Head of caudate nucleus (tissue), 42 donors: ENCODE results near the gene SNAPC3.

Source experiments
- DNase-seq, 42 donors: peaks; one replicate each; pipeline versions ENCODE4 v3.0.0 to v3.0.0-alpha.2; 2020 to 2021; ENCODE audit warnings: mixed read lengths in 7 of 42
- intact Hi-C: fragments of 100-400 bp; cut with DNase I; formaldehyde crosslinking; loops from one replicate; pipeline ENCODE4 v1.15.0; 2022

Gene SNAPC3

DNA sequence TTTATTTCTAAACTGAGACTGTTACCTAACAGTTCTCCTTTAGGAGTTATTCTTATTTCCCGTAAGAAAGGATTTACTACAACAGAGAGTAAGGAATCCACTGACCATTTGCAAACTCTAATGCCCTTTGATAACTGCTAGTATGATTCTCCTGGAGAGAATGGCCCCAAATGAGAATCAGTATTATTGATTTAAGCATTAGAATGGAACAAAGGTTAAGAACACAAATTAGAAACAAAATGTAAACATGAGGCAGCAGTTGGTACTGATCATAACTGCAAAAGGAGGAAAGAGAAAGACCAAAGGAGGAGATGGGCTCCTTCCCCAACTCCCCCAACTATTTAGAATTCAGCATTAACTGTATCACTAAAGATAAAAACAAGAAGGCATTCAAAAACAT is 57.4 kb downstream of the SNAPC3 start:
- intact Hi-C loops: no loop called here
- DNase-seq: no peak

DNA sequence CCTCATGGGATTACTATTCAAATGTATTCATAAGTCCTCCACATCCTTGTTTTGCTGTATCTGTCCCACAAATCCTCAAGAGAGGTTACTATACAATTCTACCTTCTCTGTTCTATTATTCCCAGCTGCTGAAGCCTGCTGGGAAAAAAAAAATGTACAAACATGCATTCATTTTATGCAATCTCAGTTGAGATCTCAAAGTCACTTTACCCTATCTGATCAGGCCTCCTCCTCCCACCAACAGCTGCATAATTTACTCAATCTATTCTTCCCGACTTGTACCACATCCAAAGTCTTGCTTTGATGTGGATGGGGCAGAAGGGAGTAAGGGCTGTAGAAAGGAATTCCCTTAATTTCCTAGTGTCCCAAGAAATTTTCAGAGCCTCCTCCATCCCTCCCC is 59.5 kb downstream of the SNAPC3 start:
- intact Hi-C loops: no loop called here
- no peak for DNase-seq

- intact Hi-C loops: no loop called here
- no peak for DNase-seq
Measured at GRCh38 chr9:15484802-15485201, 62.1 kb downstream of the SNAPC3 start.

DNA sequence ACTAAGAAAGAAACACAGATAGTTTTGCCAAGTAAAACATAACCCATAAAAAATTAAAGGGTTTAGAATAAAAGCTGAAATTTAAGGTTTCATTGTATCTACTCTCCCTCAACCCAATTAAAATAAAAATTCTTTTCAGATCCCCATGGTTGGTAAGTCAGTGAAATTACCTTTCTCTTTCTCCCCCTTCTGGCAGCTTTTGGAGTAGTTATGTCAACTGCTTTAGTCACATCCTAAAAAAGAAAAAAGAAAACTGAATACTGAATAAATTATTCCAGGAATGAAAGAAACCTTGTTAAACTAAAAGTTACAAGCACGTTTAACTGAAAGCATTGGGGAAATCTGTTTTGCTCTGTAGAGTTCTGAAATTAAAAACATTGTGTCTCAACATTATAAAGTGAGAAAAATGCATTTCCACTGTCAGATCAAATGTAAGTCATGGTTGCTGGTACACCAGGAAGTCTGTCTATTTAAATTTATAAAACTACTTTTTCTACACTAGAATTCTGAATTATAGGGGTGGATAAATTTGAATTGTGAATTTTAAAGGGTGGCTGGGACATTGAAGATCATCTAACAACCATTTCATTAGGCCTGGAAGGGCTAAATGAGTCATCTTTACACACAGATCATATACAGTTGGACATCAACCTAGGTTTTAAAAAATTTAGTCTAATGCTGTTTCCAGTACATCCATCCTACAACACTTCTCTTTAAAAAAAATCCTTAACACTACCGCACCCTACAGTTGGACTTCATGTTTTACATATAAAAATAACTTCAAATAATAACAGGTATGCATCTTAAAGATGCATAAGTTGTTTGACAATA is 63.4 kb downstream of the SNAPC3 start:
- DNase-seq: no peak
- intact Hi-C loops: no loop called here

GRCh38 chr9:15491950-15492349 is 69.3 kb downstream of the SNAPC3 start:
- intact Hi-C loops: no loop called here
- DNase-seq: no peak

DNA sequence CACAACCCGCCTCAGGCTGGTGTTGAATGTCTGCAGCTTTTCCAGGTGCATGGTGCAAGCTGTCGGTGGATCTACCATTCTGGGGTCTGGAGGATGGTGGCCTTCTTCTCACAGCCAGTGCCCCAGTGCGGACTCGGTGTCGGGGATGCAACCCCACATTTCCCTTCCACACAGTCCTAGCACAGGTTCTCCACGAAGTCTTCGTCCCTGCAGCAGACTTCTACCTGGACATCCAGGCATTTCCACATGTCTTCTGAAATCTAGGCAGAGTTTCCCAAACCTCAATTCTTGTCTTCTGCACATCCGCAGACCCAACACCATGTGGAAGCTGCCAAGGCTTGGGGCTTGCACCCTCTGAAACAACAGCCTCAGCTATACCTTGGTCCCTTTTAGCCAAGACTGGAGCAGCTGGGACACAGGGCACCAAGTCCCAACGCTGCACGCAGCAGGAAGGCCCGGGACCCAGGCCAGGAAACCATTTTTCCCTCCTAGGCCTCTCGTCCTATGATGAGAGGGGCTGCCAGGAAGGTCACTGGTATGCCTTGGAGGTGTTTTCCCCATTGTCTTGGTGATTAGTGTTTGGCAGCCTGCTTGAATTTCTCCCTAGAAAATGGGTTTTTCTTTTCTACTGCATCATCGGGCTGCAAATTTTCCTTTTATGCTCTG is 69.9 kb downstream of the SNAPC3 start:
- no peak for DNase-seq
- intact Hi-C loops: no loop called here

DNA sequence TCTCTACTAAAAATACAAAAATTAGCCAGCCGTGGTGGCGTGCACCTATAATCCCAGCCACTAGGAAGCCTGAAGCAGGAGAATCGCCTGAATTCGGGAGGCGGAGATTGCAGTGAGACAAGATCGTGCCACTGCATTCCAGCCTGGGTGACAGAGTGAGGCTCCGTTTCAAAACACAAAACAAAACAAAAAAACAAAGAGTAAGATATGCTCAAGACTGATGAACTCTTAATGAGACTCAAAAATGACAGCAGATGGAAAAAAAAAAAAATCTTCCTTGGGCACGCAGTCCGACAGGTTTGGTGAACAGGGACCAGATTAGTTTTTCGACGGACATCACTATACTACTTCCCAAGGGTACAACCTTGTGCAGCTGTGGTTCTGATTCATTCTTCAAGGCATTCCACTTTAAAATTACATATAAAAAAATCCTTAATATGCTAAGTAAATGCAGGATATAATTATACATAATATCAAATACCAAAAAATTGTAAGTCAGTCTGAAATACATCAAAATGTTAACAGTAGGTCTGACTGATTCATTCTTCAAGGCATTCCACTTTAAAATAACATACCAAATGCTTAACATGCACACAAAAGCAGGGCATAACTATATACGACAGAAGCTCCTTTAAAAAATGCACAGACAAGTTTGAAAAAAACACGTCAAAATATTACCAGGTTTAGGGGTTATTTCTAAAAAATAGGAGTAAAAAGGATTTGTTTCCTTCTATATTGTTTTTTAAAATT is 75.7 kb downstream of the SNAPC3 start:
- DNase-seq: no peak
- intact Hi-C loops: no loop called here

- DNase-seq: no peak
- intact Hi-C loops: no loop called here
Measured at GRCh38 chr9:15499139-15499538, 76.5 kb downstream of the SNAPC3 start.

GRCh38 chr9:15501179-15501578 is 78.5 kb downstream of the SNAPC3 start:
- no peak for DNase-seq
- intact Hi-C loops: no loop called here

GRCh38 chr9:15501803-15502202 is 79.1 kb downstream of the SNAPC3 start:
- no peak for DNase-seq
- intact Hi-C loops: no loop called here

DNA sequence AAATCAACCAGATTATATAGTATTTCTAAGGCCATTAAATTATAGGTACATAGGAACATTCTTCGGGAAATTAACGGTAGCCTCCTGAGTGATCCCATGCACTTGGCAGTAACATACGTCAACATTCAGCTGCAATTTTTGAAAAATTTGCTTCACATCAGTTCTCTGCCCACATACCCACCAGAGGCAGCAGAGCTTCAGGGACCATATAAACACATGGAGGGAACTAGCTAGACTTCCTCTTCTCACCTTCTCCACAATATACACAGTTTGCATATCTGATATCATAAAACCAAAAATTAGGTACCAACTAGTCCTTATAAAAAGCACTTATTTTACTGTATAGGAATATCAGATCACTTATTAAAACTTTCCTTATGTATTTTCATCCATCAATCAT is 83.2 kb downstream of the SNAPC3 start:
- intact Hi-C loops: loop anchor here (5.0 kb wide), 1 partner anchor 84 kb away; the partner anchor contains the start of gene SNAPC3
- DNase-seq: no peak

DNA sequence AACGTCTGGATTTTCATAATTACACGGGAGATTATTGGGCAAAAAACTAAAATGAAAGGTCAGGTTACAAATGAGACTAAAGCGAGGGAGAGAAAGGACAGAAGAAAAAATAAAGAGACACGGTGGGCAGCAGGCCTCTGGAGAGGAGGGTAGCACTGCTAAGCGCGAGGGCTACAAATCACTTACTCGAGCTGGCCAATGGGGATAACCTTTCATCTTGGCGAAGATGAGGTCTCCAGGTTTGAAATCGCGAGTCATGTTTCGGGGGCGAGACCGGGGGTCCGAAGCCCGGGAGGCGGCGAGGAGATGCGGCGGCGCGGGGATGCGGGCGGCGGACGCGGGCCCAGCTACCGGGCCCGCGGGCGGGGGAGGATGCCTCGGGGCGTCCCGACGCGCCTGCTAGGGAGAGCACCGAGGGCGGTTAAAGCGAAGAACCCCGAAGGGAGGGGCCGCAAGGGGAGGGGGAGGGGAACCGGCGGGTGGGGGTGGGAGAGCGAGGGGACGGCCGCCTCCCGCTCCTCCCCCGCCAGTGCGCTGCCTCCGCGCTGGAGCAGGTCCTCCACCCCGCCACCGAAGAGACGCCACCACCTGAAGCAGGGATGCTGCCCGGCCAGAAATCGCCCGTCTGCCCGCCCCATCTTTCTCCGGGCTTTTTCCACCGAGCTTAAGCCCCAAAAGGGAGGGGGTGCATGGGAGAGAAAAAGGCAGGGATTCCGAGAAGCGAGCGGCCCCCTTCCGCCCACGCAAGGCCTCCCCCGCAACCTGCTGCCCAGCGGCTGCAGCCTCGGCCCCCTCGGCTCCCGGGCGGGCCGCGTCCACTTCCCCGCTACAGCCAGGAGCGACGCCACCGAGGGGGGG is 87.5 kb downstream of the SNAPC3 start:
- DNase-seq: peak in 38 of 42 donors; percentile 33 to 79 (median 56)
- intact Hi-C loops: loop anchor here (2.0 to 5.0 kb wide), 2 partner anchors 43 to 88 kb away; partner anchors contain the start of genes CCDC171 and SNAPC3

DNA sequence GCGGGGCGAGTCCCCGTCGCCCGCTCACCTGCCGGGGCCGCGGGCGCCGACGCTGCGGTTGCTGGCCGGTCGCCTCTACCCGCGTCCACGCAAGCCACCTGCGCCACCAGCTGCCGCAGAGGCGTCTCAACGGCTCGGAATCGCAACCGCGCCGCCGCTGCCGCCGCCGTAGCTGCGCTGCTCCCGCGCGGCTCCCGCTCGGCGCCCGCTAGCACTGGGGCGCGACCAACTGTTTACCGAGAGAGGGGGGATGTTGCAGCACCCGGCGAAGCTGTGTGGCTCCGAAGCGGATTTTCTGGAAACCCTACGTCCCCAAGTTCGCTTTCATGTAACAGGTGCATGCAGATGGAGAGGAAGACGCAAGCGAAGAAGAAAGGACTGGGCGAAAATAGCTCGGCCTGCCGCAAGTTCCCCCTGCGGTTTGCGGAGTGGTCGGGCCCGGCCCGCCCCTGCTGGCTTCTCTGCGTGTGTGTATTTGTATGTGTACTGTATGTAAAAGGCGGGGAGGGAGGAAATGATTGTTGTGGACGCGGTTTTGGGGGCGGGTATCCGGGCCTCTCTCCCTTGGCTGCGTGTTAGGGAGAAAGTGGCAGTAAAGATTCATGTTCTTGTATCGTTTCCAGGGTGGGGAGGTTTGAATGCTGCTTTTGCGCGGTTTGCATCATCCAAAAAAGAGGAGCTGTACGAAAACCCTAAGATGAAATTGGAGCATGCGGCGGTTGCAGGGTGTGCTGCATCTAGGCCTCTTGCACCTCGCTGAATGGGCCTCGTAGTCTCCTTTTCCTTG is 88.3 kb downstream of the SNAPC3 start, which contains the start of gene PSIP1:
Gene PSIP1, minus strand, starts transcription at position 182 of the 787 bp plus-strand sequence. CDS start 782 bp downstream, outside the sequence.
- peak; percentile 53 to 89 (median 82) for DNase-seq
- intact Hi-C loops: loop anchor here (2.0 kb wide), 1 partner anchor 42 kb away; the partner anchor contains the start of gene CCDC171
